HCT116 (cell line): ENCODE measurements around the gene STRAP. TPM values are rescaled to one million over a fixed set of nuclear protein-coding genes. Genes with fewer than 3 reads are reported as not detected.

Experiments
- ATAC-seq: fragments of 200-7000 bp; cut with Tn5 transposase; 2 replicates; pipeline ENCODE4 v1.9.1; 2020; ENCODE audit warnings: mild to moderate bottlenecking, moderate library complexity
- BruUV-seq: library from RNA; stranded (reverse); fragments of 400-500 nt; replicated peaks from 2 replicates; lab custom pipeline; 2021; lab: Mats Ljungman, UMichigan
- CTCF ChIA-PET: fragments of 300-600 bp; sonication (Branson Sonifier 250); formaldehyde crosslinking; loops from one replicate; lab custom pipeline; 2021; ENCODE audit warnings: antibody characterized with exemption; lab: Charles Lee
- POLR2A ChIA-PET: fragments of 300-600, 350-600 bp; sonication (Branson Sonifier 250); formaldehyde crosslinking; loops from one replicate; lab custom pipeline; 2021; ENCODE audit warnings: antibody characterized with exemption; lab: Charles Lee
- RAD21 ChIA-PET, 2 experiments: fragments of 300-600 bp; sonication (Branson Sonifier 250); formaldehyde crosslinking; loops; one replicate each; lab custom pipeline; 2023; ENCODE audit warnings: low total read pairs in 2 of 2; ENCODE audit not compliant: uncharacterized antibody in 2 of 2, unreplicated experiment in 2 of 2, low non-redundant PET in 1 of 2; lab: Charles Lee
- DNase-seq: peaks from one replicate; pipeline ENCODE4 v3.0.0-alpha.2; 2010; ENCODE audit warnings: low read depth, low spot score
- H2AFZ ChIP-seq: fragments of 200-600 bp; shearing (Covaris generic), sonication (generic); 2 replicates; pipeline ENCODE4 v1.6.1; 2017; ENCODE audit warnings: low read depth, mixed run types, mixed read lengths, antibody characterized with exemption, low read length; ENCODE audit not compliant: poor library complexity, severe bottlenecking
- H3K27ac ChIP-seq: 2 replicates; pipeline ENCODE4 v1.5.1; 2012; ENCODE audit warnings: low read depth, low read length
- H3K27me3 ChIP-seq: fragments of 200-600 bp; sonication (generic); 2 replicates; pipeline ENCODE4 v1.6.1; 2016; ENCODE audit warnings: mixed run types, low read length, mixed read lengths; ENCODE audit not compliant: insufficient read depth
- H3K36me3 ChIP-seq, 2 experiments: fragments of 200-500 bp in 1 of 2; fragments of 200-600 bp in 1 of 2; sonication (Bioruptor generic) in 1 of 2; sonication (generic) in 1 of 2; 2 replicates each; pipeline versions ENCODE4 v1.5.1 to v1.6.1; 2014 to 2016; ENCODE audit warnings: low read length in 2 of 2, inconsistent platforms in 1 of 2, mixed read lengths in 1 of 2, mixed run types in 1 of 2; ENCODE audit not compliant: insufficient read depth in 2 of 2, control insufficient read depth in 1 of 2
- H3K4me1 ChIP-seq, 2 experiments: fragments of 200-600 bp in 1 of 2; sonication (generic) in 1 of 2; 2 replicates each; pipeline versions ENCODE4 v1.5.1 to v1.6.1; 2012 to 2017; ENCODE audit warnings: low read length in 2 of 2, inconsistent platforms in 1 of 2, mild to moderate bottlenecking in 1 of 2, mixed read lengths in 1 of 2, mixed run types in 1 of 2, moderate library complexity in 1 of 2; ENCODE audit not compliant: insufficient read depth in 2 of 2, control insufficient read depth in 1 of 2
- H3K4me2 ChIP-seq: fragments of 200-600 bp; sonication (generic); 2 replicates; pipeline ENCODE4 v1.6.1; 2017; ENCODE audit warnings: mixed run types, low read length, mixed read lengths
- H3K4me3 ChIP-seq, 2 experiments: fragments of 200-600 bp in 1 of 2; sonication (generic) in 1 of 2; replicated peaks in 1 of 2; 2 replicates each; pipeline ENCODE4 v1.5.1; 2011 to 2016; ENCODE audit warnings: low read length in 2 of 2, control low read depth in 1 of 2, low read depth in 1 of 2, mild to moderate bottlenecking in 1 of 2, mixed read lengths in 1 of 2, mixed run types in 1 of 2
- H3K79me2 ChIP-seq: fragments of 200-600 bp; sonication (generic); 2 replicates; pipeline ENCODE4 v1.6.1; 2017; ENCODE audit warnings: mild to moderate bottlenecking, mixed run types, low read length, moderate library complexity, mixed read lengths; ENCODE audit not compliant: insufficient read depth
- H3K9ac ChIP-seq: fragments of 200-600 bp; sonication (generic); 2 replicates; pipeline ENCODE4 v1.6.1; 2016; ENCODE audit warnings: low read length, mixed read lengths
- H3K9me2 ChIP-seq: fragments of 200-600 bp; sonication (generic), shearing (Covaris generic); 2 replicates; pipeline ENCODE4 v1.6.1; 2017; ENCODE audit warnings: mixed run types, mild to moderate bottlenecking, moderate library complexity; ENCODE audit not compliant: insufficient read depth
- H3K9me3 ChIP-seq, 2 experiments: fragments of 200-500 bp in 1 of 2; fragments of 200-600 bp in 1 of 2; sonication (Bioruptor generic) in 1 of 2; sonication (generic) in 1 of 2; 2 replicates each; pipeline ENCODE4 v1.6.1; 2014 to 2017; ENCODE audit warnings: low read length in 2 of 2, mixed read lengths in 2 of 2, inconsistent platforms in 1 of 2, low read depth in 1 of 2, mild to moderate bottlenecking in 1 of 2, mixed run types in 1 of 2, moderate library complexity in 1 of 2; ENCODE audit not compliant: control insufficient read depth in 1 of 2, insufficient read depth in 1 of 2
- H4K20me1 ChIP-seq: fragments of 200-600 bp; sonication (generic), shearing (Covaris generic); 2 replicates; pipeline ENCODE4 v1.6.1; 2017; ENCODE audit warnings: mixed run types, mild to moderate bottlenecking, moderate library complexity; ENCODE audit not compliant: insufficient read depth
- EGR1 ChIP-seq: IDR thresholded peaks from 2 replicates; pipeline ENCODE4 v1.6.1; 2012; ENCODE audit warnings: low read depth
- ELF1 ChIP-seq: IDR thresholded peaks from 2 replicates; pipeline ENCODE4 v1.6.1; 2012; ENCODE audit warnings: low read depth, borderline replicate concordance
- EZH2phosphoT487 ChIP-seq: fragments of 200-600 bp; IDR thresholded peaks from 2 replicates; pipeline ENCODE4 v1.6.1; 2018; ENCODE audit warnings: antibody characterized with exemption, borderline replicate concordance
- JUND ChIP-seq: IDR thresholded peaks from 2 replicates; pipeline ENCODE4 v1.6.1; 2012
- POLR2A ChIP-seq: IDR thresholded peaks from 2 replicates; pipeline ENCODE4 v1.7.0; 2011; ENCODE audit warnings: borderline replicate concordance; ENCODE audit not compliant: insufficient read depth, insufficient read length; ENCODE audit errors: extremely low read depth
- POLR2AphosphoS5 ChIP-seq: IDR thresholded peaks from 2 replicates; pipeline ENCODE4 v1.6.1; 2011; ENCODE audit warnings: mild to moderate bottlenecking, low read depth, low read length, moderate library complexity
- SIN3A ChIP-seq: IDR thresholded peaks from 2 replicates; pipeline ENCODE4 v1.6.1; 2012; ENCODE audit warnings: low read depth
- SP1 ChIP-seq: IDR thresholded peaks from 2 replicates; pipeline ENCODE4 v1.6.1; 2012; ENCODE audit warnings: low read depth
- SRF ChIP-seq: IDR thresholded peaks from 2 replicates; pipeline ENCODE4 v1.6.1; 2012; ENCODE audit warnings: low read depth
- TCF7L2 ChIP-seq: IDR thresholded peaks from 2 replicates; pipeline ENCODE4 v1.7.0; 2011; ENCODE audit warnings: borderline replicate concordance, inconsistent platforms; ENCODE audit not compliant: insufficient read depth, insufficient read length; ENCODE audit errors: extremely low read depth
- YY1 ChIP-seq: IDR thresholded peaks from 2 replicates; pipeline ENCODE4 v1.6.1; 2011; ENCODE audit warnings: low read length, low read depth, moderate library complexity, mild to moderate bottlenecking; ENCODE audit not compliant: insufficient replicate concordance; ENCODE audit errors: extremely low read depth
- ZFX ChIP-seq: fragments of 450-650 bp; IDR thresholded peaks from 2 replicates; pipeline ENCODE4 v1.6.1; 2017
- ZNF274 ChIP-seq: fragments of 200-500 bp; sonication (Bioruptor generic); IDR thresholded peaks from 2 replicates; pipeline ENCODE4 v1.6.1; 2014; ENCODE audit warnings: mild to moderate bottlenecking, low read depth, low read length, inconsistent platforms
- intact Hi-C: fragments of 100-400 bp; cut with micrococcal nuclease; formaldehyde crosslinking; loops from 2 replicates; pipeline ENCODE4 v1.10.0; 2022
- total RNA-seq: library from RNA; stranded (reverse); gene quantifications from one replicate; pipeline ENCODE4 v1.2.1, GENCODE V29; 2021; ENCODE audit not compliant: unreplicated experiment
- TF ChIP-seq, protein P1 (sequence below): IDR thresholded peaks from 2 replicates; pipeline ENCODE4 v1.6.1; 2012
- TF ChIP-seq, protein P2 (sequence below): IDR thresholded peaks from 2 replicates; pipeline ENCODE4 v1.6.1; 2012; ENCODE audit warnings: low read depth
- TF ChIP-seq, protein P3 (sequence below), 3 experiments: fragments of 200-600 bp in 1 of 3; sonication (generic) in 1 of 3; IDR thresholded peaks in 2 of 3; conservative IDR thresholded peaks in 1 of 3; 2 replicates each; pipeline ENCODE4 v1.5.1; 2012 to 2017; ENCODE audit warnings: low read depth in 2 of 3, low read length in 2 of 3, antibody characterized with exemption in 1 of 3, borderline replicate concordance in 1 of 3, control low read depth in 1 of 3, mild to moderate bottlenecking in 1 of 3, mixed read lengths in 1 of 3, mixed run types in 1 of 3, moderate library complexity in 1 of 3; ENCODE audit not compliant: insufficient read depth in 1 of 3
- TF ChIP-seq, protein P4 (sequence below): IDR thresholded peaks from 2 replicates; pipeline ENCODE4 v1.6.1; 2012

STRAP gene
- total RNA-seq, 1 experiment from 2014 or later = 156 TPM

DNA sequence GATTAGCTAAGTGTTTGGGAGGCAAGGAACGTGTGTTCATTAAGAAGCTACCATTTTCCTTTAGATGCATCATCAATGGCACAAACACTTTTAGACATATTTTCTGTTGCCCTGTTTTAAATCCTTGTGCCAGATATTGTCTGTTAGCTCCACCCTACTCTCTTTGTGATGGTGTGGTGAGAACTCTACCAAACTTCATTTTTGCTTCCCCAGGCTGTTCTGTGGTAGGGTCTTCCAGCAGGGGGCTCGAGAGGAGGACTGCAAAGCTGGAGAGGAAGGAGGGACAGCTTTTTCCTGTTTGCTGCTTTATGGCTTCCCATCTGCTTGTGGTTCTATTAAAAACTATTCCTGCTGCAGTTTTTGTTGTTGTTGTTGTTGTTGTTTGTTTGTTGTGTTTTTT, 23.8 kb upstream of the STRAP start:
- H4K20me1 ChIP-seq = no peaks in the 10 kb centered on the region
- POLR2A ChIA-PET = no interaction called here
- H3K9ac ChIP-seq = no peak overlapping the region
- no TSS peak for BruUV-seq
- H3K9me3 ChIP-seq = no peaks in the 10 kb centered on the region
- no peak overlapping the region for H3K4me3 ChIP-seq
- no peak for DNase-seq
- intact Hi-C loops = no loop called here
- TF ChIP-seq, protein P1, sequence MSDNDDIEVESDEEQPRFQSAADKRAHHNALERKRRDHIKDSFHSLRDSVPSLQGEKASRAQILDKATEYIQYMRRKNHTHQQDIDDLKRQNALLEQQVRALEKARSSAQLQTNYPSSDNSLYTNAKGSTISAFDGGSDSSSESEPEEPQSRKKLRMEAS = no peak
- TF ChIP-seq, protein P2, sequence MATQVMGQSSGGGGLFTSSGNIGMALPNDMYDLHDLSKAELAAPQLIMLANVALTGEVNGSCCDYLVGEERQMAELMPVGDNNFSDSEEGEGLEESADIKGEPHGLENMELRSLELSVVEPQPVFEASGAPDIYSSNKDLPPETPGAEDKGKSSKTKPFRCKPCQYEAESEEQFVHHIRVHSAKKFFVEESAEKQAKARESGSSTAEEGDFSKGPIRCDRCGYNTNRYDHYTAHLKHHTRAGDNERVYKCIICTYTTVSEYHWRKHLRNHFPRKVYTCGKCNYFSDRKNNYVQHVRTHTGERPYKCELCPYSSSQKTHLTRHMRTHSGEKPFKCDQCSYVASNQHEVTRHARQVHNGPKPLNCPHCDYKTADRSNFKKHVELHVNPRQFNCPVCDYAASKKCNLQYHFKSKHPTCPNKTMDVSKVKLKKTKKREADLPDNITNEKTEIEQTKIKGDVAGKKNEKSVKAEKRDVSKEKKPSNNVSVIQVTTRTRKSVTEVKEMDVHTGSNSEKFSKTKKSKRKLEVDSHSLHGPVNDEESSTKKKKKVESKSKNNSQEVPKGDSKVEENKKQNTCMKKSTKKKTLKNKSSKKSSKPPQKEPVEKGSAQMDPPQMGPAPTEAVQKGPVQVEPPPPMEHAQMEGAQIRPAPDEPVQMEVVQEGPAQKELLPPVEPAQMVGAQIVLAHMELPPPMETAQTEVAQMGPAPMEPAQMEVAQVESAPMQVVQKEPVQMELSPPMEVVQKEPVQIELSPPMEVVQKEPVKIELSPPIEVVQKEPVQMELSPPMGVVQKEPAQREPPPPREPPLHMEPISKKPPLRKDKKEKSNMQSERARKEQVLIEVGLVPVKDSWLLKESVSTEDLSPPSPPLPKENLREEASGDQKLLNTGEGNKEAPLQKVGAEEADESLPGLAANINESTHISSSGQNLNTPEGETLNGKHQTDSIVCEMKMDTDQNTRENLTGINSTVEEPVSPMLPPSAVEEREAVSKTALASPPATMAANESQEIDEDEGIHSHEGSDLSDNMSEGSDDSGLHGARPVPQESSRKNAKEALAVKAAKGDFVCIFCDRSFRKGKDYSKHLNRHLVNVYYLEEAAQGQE = no peak
- TF ChIP-seq TCF7L2 = no peak
- TF ChIP-seq, protein P3, sequence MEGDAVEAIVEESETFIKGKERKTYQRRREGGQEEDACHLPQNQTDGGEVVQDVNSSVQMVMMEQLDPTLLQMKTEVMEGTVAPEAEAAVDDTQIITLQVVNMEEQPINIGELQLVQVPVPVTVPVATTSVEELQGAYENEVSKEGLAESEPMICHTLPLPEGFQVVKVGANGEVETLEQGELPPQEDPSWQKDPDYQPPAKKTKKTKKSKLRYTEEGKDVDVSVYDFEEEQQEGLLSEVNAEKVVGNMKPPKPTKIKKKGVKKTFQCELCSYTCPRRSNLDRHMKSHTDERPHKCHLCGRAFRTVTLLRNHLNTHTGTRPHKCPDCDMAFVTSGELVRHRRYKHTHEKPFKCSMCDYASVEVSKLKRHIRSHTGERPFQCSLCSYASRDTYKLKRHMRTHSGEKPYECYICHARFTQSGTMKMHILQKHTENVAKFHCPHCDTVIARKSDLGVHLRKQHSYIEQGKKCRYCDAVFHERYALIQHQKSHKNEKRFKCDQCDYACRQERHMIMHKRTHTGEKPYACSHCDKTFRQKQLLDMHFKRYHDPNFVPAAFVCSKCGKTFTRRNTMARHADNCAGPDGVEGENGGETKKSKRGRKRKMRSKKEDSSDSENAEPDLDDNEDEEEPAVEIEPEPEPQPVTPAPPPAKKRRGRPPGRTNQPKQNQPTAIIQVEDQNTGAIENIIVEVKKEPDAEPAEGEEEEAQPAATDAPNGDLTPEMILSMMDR (IDR thresholded peaks at IDR 0.05 in 2 of 3, conservative IDR thresholded peaks at IDR 0.05 in 1 of 3; ENCODE audit: borderline replicate concordance in 1 of 3, insufficient read depth in 1 of 3, low read depth in 2 of 3, low read length in 2 of 3) = no peak
- no peak for TF ChIP-seq EZH2phosphoT487
- TF ChIP-seq EGR1 = no peak
- no peak for TF ChIP-seq POLR2A
- TF ChIP-seq ELF1 = no peak
- TF ChIP-seq ZFX = no peak
- no peak for TF ChIP-seq JUND
- TF ChIP-seq SP1 = no peak
- TF ChIP-seq SIN3A = no peak
- no peak for TF ChIP-seq YY1
- TF ChIP-seq, protein P4, sequence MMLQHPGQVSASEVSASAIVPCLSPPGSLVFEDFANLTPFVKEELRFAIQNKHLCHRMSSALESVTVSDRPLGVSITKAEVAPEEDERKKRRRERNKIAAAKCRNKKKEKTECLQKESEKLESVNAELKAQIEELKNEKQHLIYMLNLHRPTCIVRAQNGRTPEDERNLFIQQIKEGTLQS = no peak
- TF ChIP-seq SRF = no peak
- TF ChIP-seq POLR2AphosphoS5 = no peak
- no peak for TF ChIP-seq ZNF274
- ATAC-seq = no peak
- CTCF ChIA-PET = interaction anchor here (1.2 to 4.4 kb wide), 5 partner anchors 268 to 335 kb away, joined by 3 to 69 read pairs (median 8); no protein-coding TSS in a partner anchor
- H3K27me3 ChIP-seq = no peaks in the 10 kb centered on the region
- no peak overlapping the region for H3K27ac ChIP-seq
- H2AFZ ChIP-seq = no peak overlapping the region
- H3K36me3 ChIP-seq = no peaks in the 10 kb centered on the region
- RAD21 ChIA-PET = interaction anchor here in 1 of 2 experiments (0.9 kb wide), 1 partner anchor 268 kb away, joined by 3 read pairs; no protein-coding TSS in a partner anchor
- H3K4me1 ChIP-seq = peaks cover 2 to 7% of the 10 kb centered on the region in 2 experiments; a peak in 3 of 4 replicates
- H3K4me2 ChIP-seq = no peak overlapping the region
- H3K79me2 ChIP-seq = no peaks in the 10 kb centered on the region
- H3K9me2 ChIP-seq = no peaks in the 10 kb centered on the region
